ENCODE results near the gene PTCD3.

The PTCD3 gene

GRCh38 chr2:86143926-86144685, 38.1 kb downstream of the PTCD3 start:
- DNase-seq (ENCODE audit: low read depth) = no peak

GRCh38 chr2:86147793-86148192, 41.8 kb downstream of the PTCD3 start:
- DNase-seq (ENCODE audit: low read depth) = no peak

GRCh38 chr2:86150502-86150901, 44.5 kb downstream of the PTCD3 start:
- DNase-seq (ENCODE audit: low read depth) = no peak

- DNase-seq (ENCODE audit: low read depth) = no peak
Measured at GRCh38 chr2:86157009-86157556, 51.0 kb downstream of the PTCD3 start.

GRCh38 chr2:86158286-86158685, 52.3 kb downstream of the PTCD3 start:
- no peak for DNase-seq (ENCODE audit: low read depth)

GRCh38 chr2:86160156-86160952, 54.3 kb downstream of the PTCD3 start:
- no peak for DNase-seq (ENCODE audit: low read depth)

GRCh38 chr2:86170449-86170848, 64.4 kb downstream of the PTCD3 start:
- no peak for DNase-seq (ENCODE audit: low read depth)

- DNase-seq (ENCODE audit: low read depth) = no peak
Measured at GRCh38 chr2:86171295-86171694, 65.3 kb downstream of the PTCD3 start.

- no peak for DNase-seq (ENCODE audit: low read depth)
Measured at GRCh38 chr2:86172610-86173009, 66.6 kb downstream of the PTCD3 start.

- DNase-seq (ENCODE audit: low read depth) = no peak
Measured at GRCh38 chr2:86174445-86174844, 68.4 kb downstream of the PTCD3 start.

GRCh38 chr2:86175828-86176227, 69.8 kb downstream of the PTCD3 start:
- DNase-seq (ENCODE audit: low read depth) = no peak

- DNase-seq (ENCODE audit: low read depth) = no peak
Measured at GRCh38 chr2:86176597-86176996, 70.6 kb downstream of the PTCD3 start.

GRCh38 chr2:86185517-86186212, 79.6 kb downstream of the PTCD3 start:
- DNase-seq (ENCODE audit: low read depth) = no peak

GRCh38 chr2:86186431-86186830, 80.4 kb downstream of the PTCD3 start:
- DNase-seq (ENCODE audit: low read depth) = no peak

GRCh38 chr2:86189782-86190416, 83.9 kb downstream of the PTCD3 start:
- DNase-seq (ENCODE audit: low read depth) = no peak
